Activated CD8-positive, alpha-beta memory T cell treated with anti-CD3 and anti-CD28 coated beads, Interleukin-2, amount 50 U/mL, for 1 hour (primary cell): ENCODE results near the gene ATG16L1.
A peak's percentile ranks its signal among the peaks of the same experiment; 100 is the strongest.

Source experiments
- DNase-seq: peaks from one replicate; pipeline ENCODE4 v3.0.0-alpha.2; 2020; ENCODE audit errors: extremely low read depth

The ATG16L1 gene

DNA sequence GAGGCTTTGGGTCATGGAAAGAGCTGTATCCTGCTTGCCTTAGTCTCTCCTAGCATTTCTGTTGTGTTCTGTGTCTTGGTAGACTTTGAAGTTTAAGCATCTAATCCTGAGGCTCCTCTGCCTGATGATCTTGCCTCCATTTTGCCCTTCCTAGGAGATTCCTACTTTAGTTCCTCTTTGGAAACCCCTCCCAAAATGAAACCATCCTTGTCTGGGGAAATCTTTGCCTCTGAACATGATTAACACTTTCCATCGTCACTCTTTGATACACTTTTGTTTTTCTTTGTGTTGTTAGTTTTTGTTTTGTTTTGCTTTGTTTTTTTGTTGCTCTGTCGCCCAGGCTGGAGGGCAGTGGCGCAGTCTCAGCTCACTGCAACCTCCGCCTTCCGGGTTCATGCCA is 9.2 kb downstream of the ATG16L1 start:
- DNase-seq, result no peak

DNA sequence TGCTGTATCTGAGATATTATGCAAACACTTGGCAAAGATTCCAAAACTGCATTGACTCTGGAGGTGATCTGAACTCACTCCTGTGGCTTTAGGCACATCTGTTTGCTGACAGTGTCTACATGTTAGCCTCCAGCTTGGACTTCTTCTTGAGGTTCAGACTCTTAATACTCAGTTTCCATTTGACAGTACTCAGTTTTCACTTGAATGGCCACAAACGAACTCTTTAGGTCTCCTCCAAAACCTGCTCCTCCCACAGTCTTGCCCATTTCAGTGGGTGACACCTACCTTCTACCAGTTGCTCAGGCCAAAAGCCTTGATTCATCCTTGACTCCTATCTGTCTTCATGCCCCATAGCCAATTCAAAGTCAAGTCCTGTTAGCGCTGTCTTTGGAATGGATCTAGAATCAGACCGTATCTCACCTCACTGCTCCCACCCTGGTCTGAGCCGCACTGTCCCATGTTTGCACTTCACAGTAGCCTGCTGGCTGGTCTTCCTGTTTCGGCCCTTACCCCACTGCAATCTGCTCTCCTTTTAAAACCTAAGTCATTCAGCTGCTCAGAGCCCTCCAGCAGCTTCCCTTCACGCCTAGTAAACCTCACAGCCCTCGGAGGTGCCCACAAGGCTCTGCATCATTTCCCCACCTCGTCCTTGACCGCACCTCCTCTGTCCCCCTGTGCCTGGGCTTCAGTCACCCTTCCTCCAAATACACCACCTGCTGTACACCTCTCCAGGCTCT is 10.5 kb downstream of the ATG16L1 start:
- DNase-seq, result no peak

DNA sequence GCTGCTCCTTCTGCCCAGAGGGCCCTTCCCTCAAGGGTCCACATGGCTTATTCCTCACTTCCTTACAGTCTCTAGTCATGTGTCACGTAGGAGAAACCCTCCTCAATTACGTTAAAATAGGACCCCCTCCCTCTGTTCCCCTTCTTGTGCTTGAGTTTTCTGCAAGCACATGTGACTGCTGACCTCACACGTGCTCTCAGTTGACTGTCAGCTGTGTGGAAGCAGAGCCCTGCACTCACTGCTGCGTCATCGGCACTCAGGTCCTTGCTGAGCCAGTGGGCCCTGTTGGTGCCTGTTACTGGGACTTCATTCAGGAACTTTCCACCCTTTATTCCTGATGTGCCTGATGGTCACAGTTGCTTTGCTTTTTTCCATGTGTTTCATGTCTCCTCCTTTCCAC is 11.1 kb downstream of the ATG16L1 start:
- DNase-seq, result no peak

DNA sequence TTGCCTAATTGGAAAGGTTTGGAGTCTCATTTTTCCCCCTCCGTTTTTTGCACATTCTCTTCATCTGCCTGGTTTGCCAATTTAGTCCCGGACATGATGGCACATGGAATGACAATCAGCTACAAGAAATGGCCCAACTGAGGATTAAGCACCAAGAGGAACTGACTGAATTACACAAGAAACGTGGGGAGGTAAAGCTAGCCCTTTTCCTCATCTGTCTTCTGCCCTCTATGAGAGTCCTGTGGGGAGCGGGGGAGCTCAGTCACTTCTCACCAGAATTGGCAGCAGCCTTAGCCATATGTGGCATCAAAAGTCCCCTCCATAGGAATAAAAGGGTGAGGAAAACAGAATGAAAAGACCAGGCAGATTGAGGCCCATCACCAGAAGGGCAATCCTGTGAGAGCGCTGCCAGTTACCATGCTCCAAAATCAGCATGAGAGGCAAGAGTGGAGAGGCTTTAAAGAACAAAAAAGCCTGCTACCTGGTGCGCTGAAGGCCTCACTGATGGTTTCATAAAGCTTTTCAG is 11.6 kb downstream of the ATG16L1 start:
- DNase-seq, result no peak

DNA sequence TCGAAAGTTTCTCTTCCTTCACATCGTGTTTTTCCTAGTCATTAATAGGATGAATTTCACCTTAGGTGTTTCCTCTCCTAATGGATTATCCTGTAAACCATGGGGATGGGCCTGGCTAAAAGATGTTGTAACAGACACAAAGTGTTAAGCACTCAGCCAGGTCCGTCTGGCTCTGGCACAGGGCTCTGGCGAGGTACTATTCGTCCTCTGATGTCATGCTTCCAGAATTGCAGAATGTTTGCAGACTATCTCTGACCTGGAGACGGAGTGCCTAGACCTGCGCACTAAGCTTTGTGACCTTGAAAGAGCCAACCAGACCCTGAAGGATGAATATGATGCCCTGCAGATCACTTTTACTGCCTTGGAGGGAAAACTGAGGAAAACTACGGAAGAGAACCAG is 13.2 kb downstream of the ATG16L1 start:
- no peak for DNase-seq

DNA sequence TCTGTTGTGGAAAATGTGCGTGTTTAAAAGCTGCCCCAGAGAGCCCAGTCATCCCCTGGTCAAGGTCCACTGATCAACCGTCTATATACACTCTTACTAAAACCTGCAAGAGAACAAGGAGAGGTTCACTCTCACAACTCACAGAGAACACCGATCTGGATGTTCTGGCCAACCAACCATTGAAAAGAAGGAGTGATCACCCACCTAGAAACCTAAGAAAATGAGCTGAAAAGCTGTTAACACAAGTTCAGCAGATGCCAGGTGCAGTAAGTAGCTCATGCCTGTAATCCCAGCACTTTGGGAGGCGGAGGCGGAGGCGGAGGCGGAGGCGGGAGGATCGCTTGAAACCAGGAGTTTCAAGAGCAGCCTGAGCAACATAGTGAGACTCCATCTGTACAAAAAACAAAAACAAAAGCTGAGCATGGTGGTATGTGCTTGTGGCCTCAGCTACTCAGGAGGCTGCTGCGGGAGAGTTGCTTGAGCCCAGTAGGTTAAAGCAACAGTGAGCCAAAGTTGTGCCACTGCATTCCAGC is 14.5 kb downstream of the ATG16L1 start:
- no peak for DNase-seq

DNA sequence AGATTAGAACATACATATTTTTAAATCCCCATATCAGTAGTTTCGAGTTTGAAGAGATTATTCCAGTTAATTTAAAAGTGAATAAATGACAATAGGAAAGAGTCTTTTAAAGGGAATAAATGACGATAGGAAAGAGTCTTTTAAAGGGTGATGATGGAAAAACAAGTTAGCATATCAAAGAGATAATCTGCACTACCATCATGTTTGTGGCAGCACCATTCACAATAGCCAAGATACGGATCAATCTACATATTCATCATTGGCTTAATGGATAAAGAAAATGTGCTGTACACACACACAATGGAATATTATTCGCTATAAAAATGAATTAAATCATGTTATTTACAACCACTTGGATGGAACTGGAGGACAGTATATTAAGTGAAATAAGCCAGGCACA is 15.0 kb downstream of the ATG16L1 start:
- DNase-seq, result no peak

DNA sequence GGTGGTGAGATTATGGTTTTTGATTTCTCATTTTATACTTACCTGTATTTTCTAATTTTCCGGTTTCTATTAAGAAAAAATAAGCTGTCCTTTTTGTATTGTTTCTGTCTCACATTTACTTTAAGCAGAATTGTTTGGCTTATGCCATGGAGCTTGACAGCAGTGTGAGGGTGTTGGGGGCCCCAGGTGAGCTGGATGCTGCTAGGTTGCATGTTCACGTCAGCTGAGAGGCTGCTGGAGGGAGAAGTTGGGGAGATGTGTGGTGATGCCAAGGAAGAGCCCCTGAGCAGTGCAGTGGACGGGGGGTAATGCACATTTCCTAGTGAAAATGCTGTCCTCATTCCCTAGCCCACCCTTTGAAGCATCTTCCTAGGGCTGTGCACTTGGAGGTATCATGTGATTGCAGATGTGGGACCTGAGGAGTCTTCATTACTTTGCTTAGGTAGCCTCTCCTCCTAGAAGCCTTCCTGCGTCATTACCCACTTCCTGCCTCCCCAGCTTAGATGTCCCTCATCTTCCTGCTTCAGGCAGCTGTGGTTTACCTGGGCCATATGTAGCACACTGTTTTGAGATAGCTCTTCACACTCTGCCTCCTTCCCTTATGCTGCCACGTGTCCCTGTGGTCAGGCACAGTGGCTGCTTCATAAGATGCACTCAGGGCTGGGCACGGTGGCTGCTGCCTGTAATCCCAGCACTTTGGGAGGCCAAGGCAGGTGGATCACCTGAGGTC is 16.2 kb downstream of the ATG16L1 start:
- DNase-seq, result peak; percentile 76

DNA sequence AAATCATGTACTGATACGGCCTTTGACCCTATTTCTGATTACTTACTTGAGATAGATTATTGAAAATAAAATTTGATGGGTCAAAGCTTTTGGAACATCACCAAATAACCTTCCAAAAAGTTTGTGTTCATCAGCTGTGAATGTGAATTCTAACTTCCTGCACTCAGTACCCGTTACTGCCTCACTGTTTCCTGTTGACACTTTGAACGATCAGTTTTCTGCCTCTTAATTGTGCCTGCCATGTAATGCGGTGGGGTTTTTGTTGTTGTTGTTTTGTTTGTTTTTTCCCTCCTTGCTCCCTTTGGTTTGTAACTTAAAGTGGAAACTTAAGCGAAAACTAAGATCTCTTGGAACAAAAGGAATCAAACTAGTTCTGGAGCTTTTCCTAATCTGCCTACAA is 18.9 kb downstream of the ATG16L1 start:
- DNase-seq, result no peak

DNA sequence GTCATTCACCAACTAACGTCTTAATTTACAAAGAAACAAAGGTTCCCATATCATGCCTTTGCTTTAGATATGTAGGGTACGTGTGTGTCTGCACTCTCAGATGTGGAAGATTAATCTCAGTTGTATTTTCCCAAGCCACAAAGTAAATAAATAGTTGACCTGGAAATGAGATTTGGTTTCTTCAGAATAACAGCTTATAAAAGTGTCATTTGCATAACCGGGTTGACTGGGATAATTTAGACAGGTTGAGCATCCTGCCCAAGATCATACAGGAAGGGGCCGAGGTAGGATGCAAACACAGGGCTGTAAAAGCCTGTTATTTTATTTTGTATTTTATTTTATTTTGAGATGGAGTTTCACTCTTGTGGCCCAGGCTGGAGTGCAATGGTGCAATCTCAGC is 19.5 kb downstream of the ATG16L1 start:
- DNase-seq, result no peak

DNA sequence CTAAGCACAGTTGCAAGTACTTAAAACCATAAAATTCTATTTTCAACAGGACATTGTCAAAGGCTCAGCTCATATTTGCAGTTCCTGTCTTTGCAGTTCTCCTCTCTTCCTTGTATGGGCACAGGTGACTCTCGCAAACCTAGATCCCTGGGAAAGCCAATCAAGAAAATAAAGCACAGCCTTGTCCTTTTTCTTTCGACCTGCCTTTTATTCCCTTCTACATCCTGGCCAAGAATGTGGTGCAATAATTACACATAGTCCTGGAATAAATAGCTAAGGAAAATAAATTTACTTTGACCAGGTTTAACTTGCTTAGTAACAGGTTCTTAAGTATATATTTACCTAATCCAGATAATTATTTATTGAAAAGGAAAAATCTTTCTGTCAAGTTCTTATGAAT is 20.2 kb downstream of the ATG16L1 start:
- DNase-seq, result no peak

DNA sequence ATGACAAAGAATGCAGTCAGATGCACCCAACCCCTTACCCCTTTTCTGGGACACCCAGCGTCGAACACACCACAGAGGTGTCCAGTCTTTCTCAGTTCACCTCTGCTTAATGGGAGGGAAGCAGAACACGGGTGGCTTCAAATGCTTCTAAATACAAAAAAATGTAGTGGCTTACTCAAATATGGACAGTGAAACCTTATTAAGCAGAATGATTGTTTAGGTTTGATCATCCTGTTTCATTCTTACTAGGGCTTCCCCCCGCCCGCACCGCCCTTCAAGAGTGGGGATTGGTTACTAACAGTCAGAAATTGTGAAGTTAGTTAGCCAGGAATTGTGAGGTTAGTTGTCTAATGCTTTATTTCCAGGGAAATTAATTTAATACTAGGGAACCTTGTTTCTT is 21.6 kb downstream of the ATG16L1 start:
- no peak for DNase-seq

DNA sequence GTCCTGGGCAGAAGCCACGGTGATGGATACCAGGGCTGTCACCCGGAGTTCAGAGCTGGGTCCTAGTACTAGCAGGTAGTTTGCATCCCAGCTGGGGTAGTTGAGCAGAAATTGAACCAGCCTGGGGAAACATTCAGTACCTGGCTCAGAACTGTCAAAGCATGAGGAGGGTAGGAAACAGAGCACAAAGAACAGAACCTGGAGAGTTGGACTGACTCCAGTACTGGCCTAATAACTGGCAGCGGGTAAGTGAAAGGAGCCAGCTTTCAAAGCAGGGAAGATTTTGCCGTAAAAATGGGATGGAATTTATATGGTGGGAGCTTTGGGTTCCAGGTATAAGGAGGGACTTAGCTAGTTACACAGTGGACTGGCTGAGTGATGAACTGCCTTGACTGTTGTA is 23.8 kb downstream of the ATG16L1 start:
- DNase-seq, result no peak

DNA sequence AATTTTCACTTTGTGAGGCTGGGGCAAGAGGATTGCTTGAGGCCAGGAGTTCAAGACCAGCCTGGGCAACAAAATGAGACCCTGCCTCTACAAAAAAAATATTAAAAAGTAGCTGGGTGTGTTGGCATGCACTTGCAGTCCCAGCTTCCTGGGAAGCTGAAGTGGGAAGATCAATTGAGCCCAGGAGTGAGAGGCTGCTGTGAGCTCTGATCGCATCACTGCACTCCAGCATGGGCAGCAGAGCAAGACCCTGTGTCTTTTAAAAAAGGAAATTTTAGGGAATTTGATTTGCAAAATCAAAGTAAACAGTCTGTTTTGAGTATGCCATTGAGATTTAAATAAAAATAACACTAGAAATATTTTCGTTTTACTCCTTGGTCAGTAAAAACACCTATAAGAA is 27.4 kb downstream of the ATG16L1 start:
- DNase-seq, result no peak

DNA sequence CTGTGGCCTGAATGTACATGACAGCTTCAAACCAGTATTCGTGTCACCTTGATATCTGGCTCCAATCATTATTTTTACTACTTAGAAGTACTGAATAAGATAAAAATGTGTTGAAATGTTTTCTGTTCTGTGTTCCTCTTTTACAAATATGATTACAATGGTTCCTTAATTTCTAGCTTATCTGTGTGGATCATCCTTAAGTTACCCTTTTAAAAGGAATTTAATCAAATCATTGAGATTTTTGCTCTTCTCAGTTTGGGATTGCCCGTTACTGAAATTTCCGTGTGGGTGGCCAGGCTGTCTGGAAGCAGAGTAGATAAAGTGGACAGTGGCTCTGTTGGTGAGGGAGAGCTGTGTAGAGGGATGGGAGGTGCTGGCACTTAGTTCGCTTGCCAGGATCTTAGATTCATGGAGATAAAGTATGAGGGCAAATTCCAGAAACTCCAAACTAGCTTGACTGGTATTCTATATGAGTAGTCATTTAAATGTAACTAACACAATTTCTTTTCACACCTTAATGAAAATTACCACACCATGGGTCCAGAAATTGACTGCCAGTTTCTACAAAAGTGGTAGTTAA is 28.7 kb downstream of the ATG16L1 start:
- DNase-seq, result no peak

DNA sequence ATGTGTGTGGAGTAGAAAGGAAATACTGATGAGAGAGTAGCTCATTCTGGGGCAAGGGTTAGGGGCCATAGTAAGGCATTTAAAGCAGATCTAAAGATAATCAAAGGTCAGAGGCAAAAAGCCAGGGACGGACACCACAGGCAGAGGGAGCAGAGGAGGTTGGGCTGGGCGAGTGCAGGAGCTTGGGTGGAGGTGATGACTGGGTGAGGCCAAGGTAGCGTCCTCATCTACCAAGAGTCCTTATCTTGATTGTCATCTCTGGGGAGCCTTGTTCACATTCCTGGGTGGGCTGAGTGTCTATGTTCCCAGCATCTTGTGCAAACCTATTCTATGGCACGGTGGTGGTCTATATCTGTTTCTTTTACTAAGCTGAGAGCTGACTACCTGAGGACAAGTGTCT is 30.1 kb downstream of the ATG16L1 start:
- no peak for DNase-seq

DNA sequence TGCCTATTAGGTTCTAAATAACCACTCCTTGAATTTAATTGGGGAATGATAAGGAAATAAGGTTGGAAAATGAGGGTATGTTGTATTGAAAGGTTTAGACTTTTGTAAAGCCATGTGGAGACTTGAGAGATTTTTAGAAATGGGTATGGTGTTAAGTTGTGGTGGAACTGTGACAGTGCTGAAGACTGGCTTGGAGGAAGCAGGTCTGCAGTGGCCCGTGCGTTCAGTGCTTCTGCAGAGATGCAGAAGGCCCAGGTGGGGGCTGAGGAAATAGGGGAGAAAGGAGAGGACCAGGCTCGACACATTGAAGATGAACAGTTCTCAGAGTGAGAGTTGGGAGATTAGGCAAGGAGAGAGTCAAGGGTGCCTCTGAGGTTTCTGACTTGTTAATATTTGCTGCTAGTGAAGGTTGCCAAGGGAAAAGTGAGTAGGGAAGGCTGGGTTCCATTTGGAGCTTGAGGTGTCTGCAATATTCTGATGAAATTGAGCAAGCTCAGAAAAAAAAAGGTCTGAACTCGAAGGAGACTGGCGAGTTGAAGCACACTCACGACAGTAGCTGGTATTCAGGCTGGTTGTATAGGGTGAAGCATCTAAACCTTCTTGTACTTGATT is 30.6 kb downstream of the ATG16L1 start:
- no peak for DNase-seq

DNA sequence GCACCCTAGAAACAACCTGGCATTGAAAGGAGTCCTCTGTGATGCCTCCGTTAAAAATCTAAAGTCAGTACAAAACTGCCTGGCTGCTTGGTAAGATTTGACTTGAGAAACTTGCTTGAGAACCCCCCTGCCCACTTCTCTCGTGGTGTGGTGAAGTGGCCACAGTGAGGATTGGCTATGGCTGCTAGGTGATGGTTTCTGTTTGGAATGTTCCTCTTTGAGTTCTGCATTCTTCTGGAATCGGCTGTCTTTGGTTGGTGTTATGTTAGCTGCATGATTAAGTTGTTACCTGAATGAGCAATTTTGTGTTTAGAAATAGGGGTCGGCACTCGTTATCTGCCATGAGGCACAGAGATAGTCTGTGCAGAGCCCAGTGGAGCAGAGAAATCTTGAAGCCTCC is 34.4 kb downstream of the ATG16L1 start:
- DNase-seq, result no peak

DNA sequence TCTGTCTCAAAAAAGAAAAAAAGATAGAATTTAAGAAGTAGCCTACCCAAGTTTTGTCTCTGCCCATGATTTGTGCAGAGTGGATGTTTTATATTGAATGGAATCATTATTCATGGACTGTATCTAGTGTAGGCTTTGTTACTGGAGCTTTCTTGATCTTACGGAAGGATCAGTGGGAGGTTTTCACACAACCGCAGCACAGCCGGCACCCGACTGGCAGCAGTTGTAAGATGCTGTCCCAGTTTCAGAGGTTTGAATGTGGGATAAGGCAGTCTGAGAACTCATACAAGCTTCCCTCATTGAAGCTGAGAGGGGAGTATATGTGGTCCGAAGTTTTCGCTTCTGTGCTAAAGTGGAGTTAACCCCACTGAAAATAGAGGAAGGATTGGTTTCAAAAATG is 36.4 kb downstream of the ATG16L1 start:
- no peak for DNase-seq

DNA sequence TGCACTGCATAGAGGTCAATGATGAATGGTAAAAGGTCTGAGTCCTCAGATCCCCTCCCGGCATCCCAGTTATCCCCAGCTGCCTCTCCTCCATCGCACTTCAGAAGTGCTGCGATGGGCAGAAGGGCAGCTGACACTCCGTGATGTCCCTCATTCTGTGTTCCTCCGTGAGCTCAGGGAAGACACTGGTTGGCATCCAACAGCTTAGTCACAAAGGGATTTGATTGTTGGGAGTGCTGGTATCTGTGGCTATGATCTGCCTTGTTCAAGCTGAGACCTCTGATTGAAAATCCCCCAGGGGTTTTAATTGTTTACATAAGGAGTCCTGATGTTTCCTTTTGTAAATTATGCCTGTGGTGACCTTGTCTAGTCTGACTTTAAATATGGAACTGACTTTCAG is 37.2 kb downstream of the ATG16L1 start:
- DNase-seq, result no peak

DNA sequence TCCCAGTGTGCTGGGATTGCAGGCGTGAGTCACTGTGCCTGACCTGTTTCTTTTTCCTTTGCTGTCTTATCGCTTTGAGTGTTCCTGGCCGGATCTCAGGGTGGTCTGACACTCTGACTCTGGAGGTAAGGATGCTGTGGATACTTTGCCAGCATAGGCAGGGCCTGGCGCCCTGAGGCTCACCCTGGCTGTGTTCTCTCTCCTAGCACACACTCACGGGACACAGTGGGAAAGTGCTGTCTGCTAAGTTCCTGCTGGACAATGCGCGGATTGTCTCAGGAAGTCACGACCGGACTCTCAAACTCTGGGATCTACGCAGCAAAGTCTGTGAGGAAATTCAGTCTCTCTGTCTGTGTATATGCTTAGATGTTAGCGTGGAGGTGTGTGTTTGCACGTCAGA is 38.2 kb downstream of the ATG16L1 start:
- DNase-seq, result no peak
